ENCODE results near the gene TRIM71.
"Not testable (repeated sequence)": the region's sequence is repeated elsewhere in the genome, so short reads cannot be mapped to it uniquely, and the experiment has no call there.

The TRIM71 gene

DNA sequence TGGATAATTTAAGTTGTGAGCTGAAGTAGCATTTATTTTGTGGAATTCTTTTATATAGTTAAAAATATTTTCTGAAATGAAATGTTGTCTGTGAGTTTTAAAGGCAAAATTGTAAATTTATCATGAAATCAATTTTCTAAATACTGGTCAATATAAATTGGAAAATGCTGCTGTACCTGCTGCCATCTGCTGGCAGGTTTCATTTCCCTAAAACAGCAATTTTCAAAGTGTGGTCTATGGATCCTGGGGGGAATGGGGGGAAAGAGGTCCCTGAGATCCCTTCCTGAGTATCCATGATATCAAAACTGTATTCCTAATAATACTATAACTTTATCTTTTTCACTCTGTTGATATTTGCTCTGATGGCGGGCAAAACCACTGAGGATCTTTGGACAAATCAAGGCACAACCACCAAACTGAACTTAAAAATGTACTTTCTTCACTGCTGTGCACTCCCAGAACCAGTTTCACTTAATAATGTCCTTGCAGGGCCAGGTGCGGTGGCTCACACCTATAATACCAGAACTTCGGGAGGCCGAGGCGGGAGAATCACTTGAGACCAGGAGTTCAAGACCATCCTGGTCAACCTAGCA, 116.4 kb downstream of the TRIM71 start:
- DNase-seq (ENCODE audit: low read depth): no peak

DNA sequence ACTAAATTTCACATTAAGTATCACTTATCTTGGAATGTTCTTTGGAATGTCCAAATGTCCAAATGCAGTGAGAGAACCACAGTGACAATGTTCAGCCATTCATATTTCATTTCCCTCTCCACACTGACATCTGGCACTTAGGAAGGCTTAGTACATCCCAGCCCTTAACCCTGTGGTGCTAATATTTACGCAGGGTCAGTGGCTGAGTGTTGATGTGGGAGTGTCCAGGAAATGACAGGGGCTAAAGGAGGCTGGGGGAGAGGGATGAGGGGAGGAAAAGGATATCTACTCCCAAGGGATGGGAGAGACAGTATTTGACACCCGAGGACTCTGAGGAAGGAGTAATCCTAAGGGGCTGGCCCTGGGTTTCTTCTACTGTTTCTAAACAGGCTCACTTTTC, 119.5 kb downstream of the TRIM71 start:
- DNase-seq (ENCODE audit: low read depth): no peak

DNA sequence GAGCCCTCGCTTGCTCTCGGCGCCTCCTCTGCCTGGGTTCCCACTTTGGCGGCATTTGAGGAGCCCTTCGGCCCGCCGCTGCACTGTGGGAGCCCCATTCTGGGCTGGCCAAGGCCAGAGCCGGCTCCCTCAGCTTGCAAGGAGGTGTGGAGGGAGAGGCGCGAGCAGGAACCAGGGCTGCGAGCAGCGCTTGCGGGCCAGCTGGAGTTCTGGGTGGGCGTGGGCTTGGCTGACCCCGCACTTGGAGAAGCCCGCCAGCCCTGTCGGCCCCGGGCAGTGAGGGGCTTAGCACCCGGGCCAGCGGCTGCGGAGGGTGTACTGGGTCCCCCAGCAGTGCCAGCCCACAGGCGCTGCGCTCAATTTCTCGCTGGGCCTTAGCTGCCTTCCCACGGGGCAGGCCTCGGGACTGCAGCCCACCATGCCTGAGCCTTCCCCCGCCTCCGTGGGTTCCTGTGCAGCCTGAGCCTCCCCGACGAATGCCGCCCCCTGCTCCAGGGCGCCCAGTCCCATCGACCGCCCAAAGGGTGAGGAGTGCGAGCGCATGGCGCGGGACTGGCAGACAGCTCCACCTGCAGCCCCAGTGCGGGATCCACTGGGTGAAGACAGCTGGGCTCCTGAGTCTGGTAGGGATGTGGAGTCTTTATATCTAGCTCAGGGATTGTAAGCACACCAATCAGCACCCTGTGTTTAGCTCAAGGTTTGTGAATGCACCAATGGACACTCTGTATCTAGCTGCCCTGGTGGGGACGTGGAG, 121.9 kb downstream of the TRIM71 start:
- not testable (repeated sequence) for DNase-seq (ENCODE audit: low read depth)

DNA sequence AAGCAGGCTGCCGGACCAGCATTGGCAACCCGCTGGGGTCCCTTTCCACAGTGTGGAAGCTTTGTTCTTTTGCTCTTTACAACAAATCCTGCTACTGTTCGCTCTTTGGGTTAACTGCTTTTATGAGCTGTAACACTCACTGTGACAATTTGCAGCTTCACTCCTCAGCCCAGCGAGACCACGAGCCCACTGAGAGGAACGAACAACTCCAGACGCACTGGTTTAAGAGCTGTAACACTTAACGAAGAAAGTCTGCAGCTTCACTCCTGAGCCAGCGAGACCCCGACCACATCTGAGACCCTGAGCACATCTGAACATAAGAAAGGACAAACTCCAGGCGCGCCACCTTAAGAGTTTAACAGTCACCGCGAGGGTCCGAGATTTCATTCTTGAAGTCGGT, 122.9 kb downstream of the TRIM71 start:
- DNase-seq (ENCODE audit: low read depth): no peak

DNA sequence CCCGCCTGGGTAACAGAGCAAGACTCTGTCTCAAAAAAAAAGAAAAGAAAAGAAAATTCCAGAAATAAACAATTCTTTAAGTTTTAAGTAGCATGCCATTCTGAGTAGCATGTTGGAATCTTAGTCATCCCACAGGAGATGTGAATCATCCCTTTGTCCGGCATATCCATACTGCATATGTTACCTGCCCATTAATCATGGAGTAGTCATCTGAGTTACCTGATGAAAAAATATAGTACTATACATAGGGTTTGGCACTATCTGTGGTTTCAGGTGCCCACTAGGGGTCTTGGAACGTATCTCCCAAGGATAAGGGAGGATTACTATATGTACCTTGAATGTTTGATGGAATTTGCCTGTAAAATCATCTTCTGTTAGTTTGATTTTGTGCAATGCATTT, 127.3 kb downstream of the TRIM71 start:
- no peak for DNase-seq (ENCODE audit: low read depth)

DNA sequence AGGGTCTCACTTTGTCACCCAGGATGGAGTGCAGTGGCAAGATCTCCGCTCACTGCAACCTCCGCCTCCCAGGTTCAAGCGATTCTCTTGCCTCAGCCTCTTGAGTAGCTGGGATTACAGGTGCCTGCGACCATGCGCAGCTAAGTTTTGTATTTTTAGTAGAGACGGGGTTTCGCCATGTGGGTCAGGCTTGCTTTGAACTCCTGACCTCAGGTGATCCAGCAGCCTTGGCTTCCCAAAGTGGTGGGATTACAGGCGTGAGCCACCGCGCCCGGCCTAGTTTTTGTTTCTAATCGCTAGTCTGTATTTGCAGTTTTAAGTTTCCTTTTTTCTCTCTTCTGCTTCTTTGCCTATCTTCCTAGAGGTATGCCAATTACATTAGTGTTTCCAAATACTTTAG, 127.8 kb downstream of the TRIM71 start:
- not testable (repeated sequence) for DNase-seq (ENCODE audit: low read depth)

DNA sequence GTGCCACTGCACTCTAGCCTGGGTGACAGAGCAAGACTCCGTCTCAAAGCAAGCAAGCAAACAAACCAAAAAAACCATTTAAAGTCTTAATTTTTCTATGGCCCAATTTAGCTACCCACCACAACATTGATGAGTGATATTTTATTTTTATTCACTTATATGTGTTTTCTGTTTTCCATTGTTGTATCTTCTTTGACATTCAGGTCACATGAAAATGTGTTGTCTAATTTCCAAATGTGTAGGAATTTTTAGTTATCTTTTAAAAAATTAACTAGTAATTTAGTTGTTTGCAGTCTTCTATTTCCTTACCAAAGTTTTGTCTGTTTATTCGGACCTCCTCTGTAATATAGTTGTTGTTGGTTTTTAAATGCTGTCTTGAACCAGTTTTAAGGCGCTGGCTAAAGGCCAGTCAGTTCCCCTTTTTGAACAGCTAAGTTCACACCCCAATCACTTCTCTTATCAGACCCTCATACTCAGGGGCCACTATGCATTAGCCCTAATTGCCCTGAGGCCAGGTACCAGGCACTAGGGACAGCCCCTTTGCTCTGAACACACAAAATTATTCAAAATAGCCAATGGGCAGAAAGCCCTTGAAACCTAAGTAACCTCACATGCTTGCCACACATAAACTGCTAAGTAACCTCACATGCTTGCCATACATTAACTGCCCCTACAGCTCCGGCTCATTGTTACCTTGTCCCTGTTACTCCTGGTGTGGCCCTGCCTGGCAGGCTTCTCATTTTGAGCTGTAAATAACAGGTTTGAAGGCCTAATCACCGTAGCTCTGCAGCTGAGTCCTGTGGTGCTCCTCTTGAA, 129.4 kb downstream of the TRIM71 start:
- no peak for DNase-seq (ENCODE audit: low read depth)

Data from activated gamma-delta T cell treated with anti-CD3 and anti-CD28 coated beads, Interleukin-2, amount 50 U/mL, for 16 hours (primary cell).